ENCODE results near the gene ZCCHC2. TPM values are rescaled to one million over a fixed set of nuclear protein-coding genes. Genes with fewer than 3 reads are reported as not detected.

The ZCCHC2 gene
- total RNA-seq, 1 experiment from 2014 or later, result 3.1 TPM

DNA sequence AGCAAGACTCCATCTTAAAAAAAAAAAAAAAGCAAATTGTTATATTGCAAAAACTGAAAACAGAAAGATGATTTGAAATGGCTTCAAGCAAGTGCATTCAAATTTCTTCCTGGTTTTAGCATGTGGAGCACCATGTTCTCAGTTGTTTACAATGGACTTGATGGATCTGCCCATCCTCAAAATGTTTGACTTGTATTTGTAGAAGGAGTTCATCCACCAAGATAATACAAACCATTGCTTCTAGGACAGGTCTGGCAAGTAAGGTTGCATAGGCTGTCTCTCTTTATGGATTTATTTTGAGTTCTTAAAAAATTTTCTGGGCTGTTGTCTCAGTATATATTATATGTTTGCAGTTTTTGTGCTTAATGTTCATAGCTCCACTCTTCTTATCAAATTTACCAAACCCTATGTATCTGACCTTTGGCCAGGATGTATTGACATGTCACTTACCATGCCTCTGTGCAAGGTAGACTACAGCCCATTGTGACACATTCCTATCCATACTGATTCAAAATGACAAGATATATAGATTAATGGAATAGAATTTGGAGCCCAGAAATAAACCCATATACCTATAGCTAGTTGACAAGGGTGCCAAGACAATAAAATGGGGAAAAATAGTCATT, 21.7 kb upstream of the ZCCHC2 start:
- no peak for DNase-seq
- H3K4me3 ChIP-seq, result no peak overlapping the region
- no peaks in the 10 kb centered on the region for H3K36me3 ChIP-seq
- no peaks in the 10 kb centered on the region for H3K9me3 ChIP-seq
- H3K27me3 ChIP-seq, result no peaks in the 10 kb centered on the region

DNA sequence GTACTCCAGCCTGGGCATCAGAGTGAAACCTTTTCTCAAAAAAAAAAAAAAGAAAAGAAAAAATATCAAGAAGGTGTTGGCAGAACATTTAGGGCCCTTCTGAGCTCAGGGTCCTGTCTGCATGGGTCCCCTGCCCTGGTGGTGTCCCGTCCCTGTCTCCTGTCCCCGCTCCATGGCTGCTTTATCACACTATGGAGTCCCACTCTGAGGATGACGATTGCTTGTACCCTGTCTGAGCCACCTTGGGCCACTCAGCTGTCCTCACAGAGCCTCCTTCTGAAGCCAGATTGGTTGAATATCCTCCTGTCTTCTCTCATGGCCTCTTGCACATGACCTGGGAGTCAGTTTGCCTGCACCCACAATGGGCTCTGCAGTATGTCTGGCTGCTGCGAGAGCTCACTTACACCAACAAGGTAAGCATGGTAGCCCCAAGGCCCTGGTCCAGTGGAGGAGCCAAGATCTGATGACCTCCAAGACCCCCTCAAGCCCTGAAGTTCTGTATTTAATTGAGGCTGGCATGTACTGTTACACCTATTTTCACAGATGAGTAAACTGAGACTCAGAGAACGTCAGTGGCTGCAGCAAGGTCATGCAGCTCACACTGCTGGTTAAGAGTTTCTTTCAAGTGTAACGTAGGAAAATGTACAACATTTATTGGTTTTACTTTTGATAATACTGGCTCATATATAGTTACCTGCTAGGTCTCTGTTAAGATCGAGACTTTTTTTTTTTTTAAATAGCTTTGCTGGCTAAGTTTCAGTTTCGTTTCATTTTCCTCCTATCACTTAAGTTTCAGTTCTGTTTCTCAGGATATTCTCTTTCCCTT, 16.9 kb upstream of the ZCCHC2 start:
- H3K36me3 ChIP-seq, result no peaks in the 10 kb centered on the region
- no peaks in the 10 kb centered on the region for H3K27me3 ChIP-seq
- DNase-seq, result no peak
- peak overlapping the region; percentile 45 for H3K4me3 ChIP-seq
- no peaks in the 10 kb centered on the region for H3K9me3 ChIP-seq

DNA sequence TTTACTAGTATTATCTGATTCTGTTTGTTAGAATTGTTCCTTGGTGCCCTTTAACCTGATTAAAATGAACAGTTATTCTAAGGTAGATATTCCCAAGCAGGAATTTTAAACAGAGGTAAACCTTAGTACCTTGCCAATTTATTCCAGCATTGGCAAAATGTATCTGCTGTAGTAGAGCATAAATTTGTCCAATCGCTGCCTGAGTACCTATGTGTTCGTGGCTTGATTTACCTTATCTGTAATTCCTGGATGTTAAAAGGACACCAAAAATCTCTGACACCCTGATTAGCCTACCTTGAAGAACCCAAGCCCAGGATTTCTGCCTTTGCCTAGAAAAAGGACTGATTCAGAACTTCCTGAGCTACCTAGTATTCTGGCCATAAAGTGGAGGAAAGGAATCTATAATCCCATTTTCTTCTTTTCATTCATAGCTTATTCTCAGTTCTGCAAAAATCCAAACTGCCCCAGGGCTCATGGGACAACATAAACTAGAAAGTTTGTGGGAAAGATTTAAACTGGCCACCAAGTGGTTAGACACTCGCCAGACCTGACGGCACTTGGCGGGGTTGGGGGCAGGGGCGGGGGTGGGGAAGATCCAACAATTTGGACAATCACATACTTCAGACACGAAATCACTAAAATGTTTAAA, 16.2 kb upstream of the ZCCHC2 start:
- H3K4me3 ChIP-seq, result peak overlapping the region; percentile 45
- H3K27me3 ChIP-seq, result no peaks in the 10 kb centered on the region
- H3K36me3 ChIP-seq, result no peaks in the 10 kb centered on the region
- no peak for DNase-seq
- no peaks in the 10 kb centered on the region for H3K9me3 ChIP-seq

DNA sequence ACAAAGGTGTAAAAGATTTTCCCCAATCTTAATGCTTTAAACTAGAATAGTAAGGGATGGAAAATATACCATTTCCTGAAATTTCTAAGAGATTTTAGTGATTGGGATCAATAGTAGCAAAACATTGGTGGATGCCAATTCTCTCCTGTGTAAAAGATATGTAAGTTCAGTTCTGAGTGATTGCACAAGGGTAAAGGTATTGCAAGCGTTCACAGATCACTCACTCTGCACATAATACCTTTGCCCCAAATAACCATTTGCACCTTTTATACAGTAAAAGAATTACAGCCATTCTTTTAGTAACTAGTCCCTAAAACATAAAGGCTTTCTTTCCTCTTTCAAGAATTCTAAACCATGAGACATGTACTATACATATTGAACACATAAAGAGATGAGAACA, 13.0 kb upstream of the ZCCHC2 start:
- Histone ChIP-seq H3K9me3 (peaks cover 11% of the 10 kb centered on the region), H3K4me3 (no peak overlapping the region), H3K36me3 (no peaks in the 10 kb centered on the region), H3K27me3 (no peaks in the 10 kb centered on the region)
- DNase-seq, result no peak

DNA sequence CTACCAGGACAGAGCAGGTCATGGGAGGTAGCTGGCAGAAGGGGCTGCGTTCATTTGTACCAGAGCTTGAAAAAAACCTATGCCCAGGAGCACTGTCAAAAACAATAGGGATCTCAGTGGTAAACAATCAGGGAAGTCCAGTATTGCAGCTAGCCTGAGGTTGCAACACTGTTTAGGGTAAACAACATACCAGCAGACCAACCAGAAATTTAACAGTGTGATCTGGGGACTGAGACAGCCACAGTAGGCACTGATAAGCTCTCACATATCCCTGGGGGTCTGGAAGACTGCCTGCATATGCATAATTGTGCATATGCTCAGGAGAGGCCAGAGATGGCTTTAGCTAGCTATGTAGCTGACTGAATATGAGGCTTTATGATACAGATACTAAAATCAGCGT, 12.0 kb upstream of the ZCCHC2 start:
- Histone ChIP-seq H3K9me3 (peaks cover 11% of the 10 kb centered on the region), H3K36me3 (no peaks in the 10 kb centered on the region), H3K27me3 (no peaks in the 10 kb centered on the region), H3K4me3 (no peak overlapping the region)
- DNase-seq, result no peak

DNA sequence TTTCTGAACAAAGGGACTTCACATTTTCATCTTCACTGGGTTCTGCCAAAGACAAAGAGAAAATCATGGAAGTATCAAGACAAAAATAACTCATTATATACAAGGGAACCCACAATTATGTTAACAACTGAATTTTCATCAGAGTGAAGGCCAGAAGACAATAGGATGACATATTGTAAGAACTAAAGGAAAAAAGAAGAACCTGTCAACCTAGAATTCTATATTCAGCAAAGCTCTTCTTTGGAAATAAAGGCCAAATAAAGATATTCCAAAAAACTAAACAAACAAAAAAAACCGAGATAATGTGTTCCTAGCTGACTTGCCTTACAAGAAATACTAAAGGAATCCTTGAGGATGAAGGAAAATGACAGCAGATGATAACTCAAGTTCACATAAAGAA, 10.3 kb upstream of the ZCCHC2 start:
- no peak for DNase-seq

DNA sequence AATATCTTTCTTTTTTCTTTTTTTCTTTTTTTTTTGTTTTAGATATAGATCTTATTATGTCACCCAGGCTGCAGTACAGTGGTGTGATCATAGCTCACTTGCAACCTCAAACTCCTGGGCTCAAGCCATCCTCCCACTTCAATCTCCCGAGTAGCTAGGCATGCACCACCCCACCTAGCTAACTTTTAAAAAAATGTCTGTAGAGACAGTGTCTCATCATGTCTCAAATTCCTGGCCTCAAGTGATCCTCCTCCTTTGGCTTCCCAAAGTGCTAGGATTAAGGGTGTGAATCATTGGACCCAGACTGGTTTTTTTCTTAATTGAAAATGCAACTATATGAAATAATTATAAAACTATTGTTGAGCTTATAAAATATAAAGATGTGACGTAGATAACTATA, 9.8 kb upstream of the ZCCHC2 start:
- DNase-seq, result no peak
- no peaks in the 10 kb centered on the region for H3K36me3 ChIP-seq
- peaks cover 11% of the 10 kb centered on the region for H3K9me3 ChIP-seq
- H3K27me3 ChIP-seq, result no peaks in the 10 kb centered on the region
- no peak overlapping the region for H3K4me3 ChIP-seq

More for the DNA sequence above, 10.3 kb upstream of the ZCCHC2 start:
- H3K9me3 ChIP-seq, result peaks cover 11% of the 10 kb centered on the region
- no peaks in the 10 kb centered on the region for H3K27me3 ChIP-seq
- H3K4me3 ChIP-seq, result no peak overlapping the region
- H3K36me3 ChIP-seq, result no peaks in the 10 kb centered on the region

DNA sequence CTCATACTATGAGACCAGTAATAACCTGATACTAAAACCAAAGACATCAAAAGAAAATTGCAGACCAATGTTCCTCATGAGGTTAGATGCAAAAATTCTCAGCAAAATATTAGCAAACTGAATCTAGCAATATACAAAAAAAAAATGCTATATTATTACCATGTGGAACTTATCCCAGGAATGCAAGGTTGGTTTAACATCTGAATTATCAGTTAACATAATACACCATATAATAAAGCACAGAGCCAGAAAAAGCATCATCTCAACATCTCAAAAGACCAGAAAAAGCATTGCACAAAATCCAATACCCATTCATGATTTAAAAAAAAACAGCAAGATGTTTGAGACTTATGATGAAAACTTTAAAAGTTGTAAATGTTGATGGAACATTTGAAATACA, 8.3 kb upstream of the ZCCHC2 start:
- no peak for DNase-seq
- H3K36me3 ChIP-seq, result no peaks in the 10 kb centered on the region
- H3K27me3 ChIP-seq, result no peaks in the 10 kb centered on the region
- H3K9me3 ChIP-seq, result peaks cover 11% of the 10 kb centered on the region
- H3K4me3 ChIP-seq, result no peak overlapping the region

DNA sequence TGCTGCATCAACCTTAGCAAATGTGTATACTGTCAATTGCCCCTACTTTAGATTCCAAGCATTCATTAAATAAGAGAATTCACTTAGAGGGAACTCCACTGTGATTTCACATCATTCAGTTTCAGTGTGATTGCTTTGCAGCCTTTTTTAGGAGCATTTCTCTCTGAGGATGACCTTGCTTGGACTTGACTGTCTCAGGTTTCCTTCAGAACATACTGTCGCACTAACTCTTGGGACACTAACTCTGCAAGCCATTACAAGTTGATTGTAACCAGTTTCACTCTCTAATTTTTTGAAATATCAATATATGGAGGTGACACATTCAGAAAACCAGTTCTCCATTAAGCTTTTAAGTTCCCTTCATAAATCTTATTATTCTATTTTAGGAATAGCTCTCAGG, 6.6 kb upstream of the ZCCHC2 start:
- no peak overlapping the region for H3K4me3 ChIP-seq
- H3K36me3 ChIP-seq, result no peaks in the 10 kb centered on the region
- H3K27me3 ChIP-seq, result no peaks in the 10 kb centered on the region
- DNase-seq, result no peak
- peaks cover 11% of the 10 kb centered on the region for H3K9me3 ChIP-seq

DNA sequence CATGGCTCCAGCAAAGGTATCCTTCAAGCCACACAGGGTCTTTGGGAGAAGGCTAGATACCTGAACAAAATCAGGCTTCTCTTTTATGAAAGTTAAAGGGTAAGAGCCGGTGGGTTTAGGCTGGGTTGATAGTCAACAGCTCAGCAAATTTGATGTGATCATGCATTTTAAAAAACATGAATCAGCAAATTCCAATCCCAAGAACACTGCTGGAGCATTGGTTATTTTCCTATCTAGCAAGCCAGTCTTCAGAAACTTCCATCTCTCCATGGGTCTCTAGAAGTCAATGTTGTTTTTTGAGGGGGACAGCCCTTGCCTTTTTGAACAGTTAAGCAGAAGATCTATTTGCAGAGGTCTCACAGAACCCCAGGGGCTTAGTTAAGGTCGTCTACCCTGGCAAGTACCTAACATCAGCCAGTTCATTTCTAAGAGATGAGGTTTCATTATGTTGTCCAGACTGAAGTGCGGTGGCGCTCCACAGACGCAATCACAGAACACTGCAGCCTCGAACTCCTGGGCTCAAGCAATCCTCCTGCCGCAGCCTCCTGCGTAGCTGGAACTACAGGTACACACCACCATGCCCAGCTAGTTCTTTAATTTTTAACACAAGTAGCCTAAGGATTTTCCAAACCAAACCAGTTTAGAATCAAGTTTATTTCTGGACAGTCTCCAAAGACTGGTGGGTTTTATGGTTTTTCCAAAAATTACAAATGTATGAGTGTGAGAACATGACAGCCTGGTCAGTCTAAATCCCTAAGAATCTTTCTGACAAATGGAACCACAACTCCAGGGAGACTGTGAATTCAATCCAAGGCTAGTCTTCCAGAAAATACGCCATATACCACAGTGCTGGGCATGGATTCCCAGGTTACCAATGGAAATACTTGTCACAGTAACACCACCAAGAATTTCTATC, 4.1 kb upstream of the ZCCHC2 start:
- no peak overlapping the region for H3K4me3 ChIP-seq
- no peak for DNase-seq
- no peaks in the 10 kb centered on the region for H3K36me3 ChIP-seq
- H3K27me3 ChIP-seq, result no peaks in the 10 kb centered on the region
- H3K9me3 ChIP-seq, result peaks cover 3% of the 10 kb centered on the region

DNA sequence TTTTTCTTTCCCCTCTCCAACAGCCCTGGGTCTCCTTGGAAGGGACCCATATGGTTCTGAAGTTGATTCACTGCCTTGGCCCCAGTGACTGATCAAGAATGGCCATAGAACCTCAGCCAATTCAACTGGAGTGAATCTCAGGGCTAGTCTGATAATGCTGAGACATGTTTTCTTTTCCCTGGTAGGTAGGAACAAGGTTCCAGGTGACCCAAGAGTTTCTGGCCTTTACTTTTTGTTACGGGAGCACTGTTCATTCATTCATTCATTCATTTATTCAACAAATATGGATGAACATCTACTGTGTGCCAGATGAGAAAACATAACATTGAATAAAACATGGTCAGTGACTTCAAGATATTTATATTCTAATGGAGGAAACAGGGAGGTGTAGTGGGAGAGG, 3.1 kb upstream of the ZCCHC2 start:
- Histone ChIP-seq H3K27me3 (no peaks in the 10 kb centered on the region), H3K4me3 (no peak overlapping the region), H3K9me3 (no peaks in the 10 kb centered on the region), H3K36me3 (no peaks in the 10 kb centered on the region)
- no peak for DNase-seq

DNA sequence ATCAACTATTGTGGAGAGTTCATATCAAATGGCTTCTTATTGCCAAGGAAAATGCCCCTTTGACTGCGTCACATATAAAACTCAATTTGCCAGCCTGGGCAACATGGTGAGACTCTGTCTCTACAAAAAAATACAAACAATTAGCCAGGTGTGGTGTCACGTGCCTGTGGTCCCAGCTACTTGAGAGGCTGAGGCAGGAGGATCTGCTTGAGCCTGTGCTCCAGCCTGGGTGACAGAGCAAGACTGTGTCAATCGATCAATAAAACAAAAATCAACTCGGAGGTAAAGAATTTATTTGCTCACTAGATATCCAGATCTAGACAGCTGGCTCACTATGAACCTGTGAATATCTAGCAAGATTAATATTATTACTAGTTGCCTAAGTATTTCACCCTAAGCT, 1.7 kb upstream of the ZCCHC2 start:
- DNase-seq, result no peak
- Histone ChIP-seq H3K27me3 (no peaks in the 10 kb centered on the region), H3K36me3 (no peaks in the 10 kb centered on the region), H3K9me3 (no peaks in the 10 kb centered on the region), H3K4me3 (no peak overlapping the region)

DNA sequence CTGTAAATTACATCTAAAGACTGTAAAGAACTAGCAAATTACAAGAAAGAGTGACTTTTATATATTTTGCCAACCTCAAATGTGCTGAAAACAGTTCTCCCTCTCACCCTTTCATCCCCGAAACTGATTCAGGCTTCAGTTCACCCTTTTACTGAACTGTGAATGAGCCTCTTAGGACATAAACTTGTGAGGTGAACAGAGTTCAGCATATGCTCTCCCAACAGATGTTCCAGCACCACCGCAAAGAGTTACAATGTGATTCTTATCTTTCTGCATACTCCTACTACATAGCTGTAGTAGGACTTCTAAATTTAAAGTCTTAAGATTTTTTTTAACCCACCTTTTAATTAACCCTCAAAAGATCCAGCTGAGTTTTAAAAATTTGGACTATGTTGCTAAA, 1.2 kb upstream of the ZCCHC2 start:
- no peaks in the 10 kb centered on the region for H3K9me3 ChIP-seq
- no peaks in the 10 kb centered on the region for H3K36me3 ChIP-seq
- H3K27me3 ChIP-seq, result no peaks in the 10 kb centered on the region
- peak overlapping the region; percentile 94 for H3K4me3 ChIP-seq
- DNase-seq, result no peak

DNA sequence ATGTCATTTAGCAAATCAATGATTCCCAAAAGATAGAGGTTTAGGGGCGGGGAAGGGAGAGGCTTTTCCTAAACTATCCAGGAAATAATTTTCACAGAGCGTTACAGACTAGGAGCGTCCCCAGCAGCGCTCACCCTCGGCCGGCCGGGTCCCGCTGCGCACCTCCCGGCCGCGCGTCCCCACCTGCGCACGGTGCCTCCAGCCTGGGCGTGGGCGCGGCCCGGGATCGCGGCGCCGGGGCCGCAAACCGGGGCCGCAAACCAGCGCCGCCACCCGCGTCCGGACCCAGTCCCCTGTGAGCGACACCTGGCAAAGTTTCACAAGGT, 684 bp upstream of the ZCCHC2 start:
- Histone ChIP-seq H3K4me3 (peak overlapping the region; percentile 94), H3K36me3 (no peaks in the 10 kb centered on the region), H3K9me3 (no peaks in the 10 kb centered on the region), H3K27me3 (no peaks in the 10 kb centered on the region)
- DNase-seq, result no peak

DNA sequence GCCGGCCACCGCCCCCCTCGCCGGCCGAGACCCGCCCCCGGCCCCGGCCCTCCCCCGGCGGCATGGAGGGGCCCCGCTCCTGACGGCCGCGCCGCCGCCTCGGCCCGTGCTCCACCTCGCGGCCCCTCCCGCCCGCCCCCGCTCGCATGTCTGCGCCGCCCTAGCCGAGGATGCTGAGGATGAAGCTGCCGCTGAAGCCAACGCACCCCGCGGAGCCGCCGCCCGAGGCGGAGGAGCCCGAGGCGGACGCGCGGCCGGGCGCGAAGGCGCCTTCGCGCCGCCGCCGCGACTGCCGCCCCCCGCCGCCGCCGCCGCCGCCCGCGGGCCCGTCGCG, 397 bp downstream of the ZCCHC2 start:
- no peaks in the 10 kb centered on the region for H3K36me3 ChIP-seq
- H3K4me3 ChIP-seq, result peak overlapping the region; percentile 94
- no peaks in the 10 kb centered on the region for H3K27me3 ChIP-seq
- H3K9me3 ChIP-seq, result no peaks in the 10 kb centered on the region
- no peak for DNase-seq

DNA sequence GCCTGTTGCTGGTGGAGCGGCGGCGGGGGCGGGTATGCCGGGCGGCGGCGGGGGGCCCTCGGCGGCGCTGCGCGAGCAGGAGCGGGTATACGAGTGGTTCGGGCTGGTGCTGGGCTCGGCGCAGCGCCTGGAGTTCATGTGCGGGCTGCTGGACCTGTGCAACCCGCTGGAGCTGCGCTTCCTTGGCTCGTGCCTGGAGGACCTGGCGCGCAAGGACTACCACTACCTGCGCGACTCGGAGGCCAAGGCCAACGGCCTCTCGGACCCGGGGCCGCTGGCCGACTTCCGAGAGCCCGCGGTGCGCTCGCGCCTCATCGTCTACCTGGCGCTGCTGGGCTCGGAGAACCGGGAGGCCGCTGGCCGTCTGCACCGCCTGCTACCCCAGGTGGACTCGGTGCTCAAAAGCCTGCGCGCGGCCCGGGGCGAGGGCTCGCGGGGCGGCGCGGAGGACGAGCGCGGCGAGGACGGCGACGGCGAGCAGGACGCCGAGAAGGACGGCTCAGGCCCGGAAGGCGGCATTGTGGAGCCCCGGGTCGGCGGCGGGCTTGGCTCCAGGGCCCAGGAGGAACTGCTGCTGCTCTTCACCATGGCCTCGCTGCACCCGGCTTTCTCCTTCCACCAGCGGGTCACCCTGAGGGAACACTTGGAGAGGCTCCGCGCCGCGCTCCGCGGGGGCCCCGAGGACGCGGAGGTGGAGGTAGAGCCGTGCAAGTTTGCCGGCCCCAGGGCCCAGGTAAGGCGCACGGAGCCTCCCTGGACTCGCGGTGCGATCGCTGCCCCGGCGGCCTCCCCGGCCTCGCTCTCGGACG, 1.0 kb downstream of the ZCCHC2 start:
- peak; percentile 47 for DNase-seq

More for the DNA sequence above, 1.0 kb downstream of the ZCCHC2 start:
- Histone ChIP-seq H3K4me3 (peak overlapping the region; percentile 63), H3K27me3 (no peaks in the 10 kb centered on the region), H3K9me3 (no peaks in the 10 kb centered on the region), H3K36me3 (no peaks in the 10 kb centered on the region)
